Thoracic aorta (tissue), 2 donors: ENCODE measurements around the gene MRTFB. TPM values are rescaled to one million over a fixed set of nuclear protein-coding genes. Genes with fewer than 3 reads are reported as not detected.

Source experiments
- total RNA-seq, 2 donors: library from RNA; depleted of rRNA; stranded (reverse); fragments of >200 nt; gene quantifications; one replicate each; pipeline versions ENCODE4 v1.1.0 to v1.2.3, GENCODE V29; 2016

MRTFB gene
- total RNA-seq, 2 donors from 2014 or later, result 38.0 to 73.8 TPM

Other genes starting within 250 kb of the MRTFB start
- gene ERCC4, start 151.2 kb upstream of the MRTFB start, total RNA-seq, result 10 to 100 TPM in 1 of 2 donors, 1 to 10 TPM in 1; 4.3 to 13.8 TPM